Karpas-422 (cell line): ENCODE results near the gene OR10H4. TPM values are rescaled to one million over a fixed set of nuclear protein-coding genes. Genes with fewer than 3 reads are reported as not detected.
"Not testable (repeated sequence)": the region's sequence is repeated elsewhere in the genome, so short reads cannot be mapped to it uniquely, and the experiment has no call there.

ENCODE experiments used
- DNase-seq: peaks from one replicate; pipeline ENCODE4 v3.0.0-alpha.2; 2015
- H2AFZ ChIP-seq: fragments of 200-600 bp; sonication (generic); 2 replicates; pipeline ENCODE4 v1.6.1; 2014; ENCODE audit warnings: antibody characterized with exemption, low read length, mixed read lengths
- H3K27ac ChIP-seq: fragments of 200-600 bp; sonication (generic); 2 replicates; pipeline ENCODE4 v1.5.1; 2014; ENCODE audit warnings: mild to moderate bottlenecking, low read length, moderate library complexity
- H3K27me3 ChIP-seq: fragments of 200-600 bp; sonication (generic); 2 replicates; pipeline ENCODE4 v1.6.1; 2014; ENCODE audit warnings: low read length, mixed read lengths
- H3K36me3 ChIP-seq: fragments of 200-600 bp; sonication (generic); 2 replicates; pipeline ENCODE4 v1.6.1; 2014; ENCODE audit warnings: low read length, mixed read lengths; ENCODE audit not compliant: insufficient read depth
- H3K4me1 ChIP-seq: fragments of 200-600 bp; sonication (generic); 2 replicates; pipeline ENCODE4 v1.6.1; 2014; ENCODE audit warnings: mild to moderate bottlenecking, low read length, mixed read lengths
- H3K4me2 ChIP-seq: fragments of 200-600 bp; sonication (generic); 2 replicates; pipeline ENCODE4 v1.6.1; 2014; ENCODE audit warnings: low read length, low read depth, mild to moderate bottlenecking; ENCODE audit not compliant: poor library complexity, severe bottlenecking
- H3K4me3 ChIP-seq: fragments of 200-600 bp; sonication (generic); 2 replicates; pipeline ENCODE4 v1.5.1; 2014; ENCODE audit warnings: mild to moderate bottlenecking, antibody characterized with exemption, low read length, mixed read lengths
- H3K79me2 ChIP-seq: fragments of 200-600 bp; sonication (generic); 2 replicates; pipeline ENCODE4 v1.6.1; 2014; ENCODE audit warnings: mild to moderate bottlenecking, low read length, mixed read lengths
- H3K9ac ChIP-seq: fragments of 200-600 bp; sonication (generic); 2 replicates; pipeline ENCODE4 v1.6.0; 2014; ENCODE audit warnings: low read length
- H3K9me2 ChIP-seq: fragments of 200-600 bp; sonication (generic), shearing (Covaris generic); replicated peaks from 2 replicates; pipeline ENCODE4 v1.6.0; 2014; ENCODE audit warnings: mild to moderate bottlenecking, low read length, moderate library complexity; ENCODE audit not compliant: insufficient read depth
- H3K9me3 ChIP-seq: fragments of 300-700, 200-600 bp; sonication (generic); 2 replicates; pipeline ENCODE4 v1.6.1; 2014; ENCODE audit warnings: low read length, mixed read lengths
- H4K20me1 ChIP-seq: fragments of 200-600 bp; sonication (generic); 2 replicates; pipeline ENCODE4 v1.6.1; 2014; ENCODE audit warnings: mild to moderate bottlenecking, antibody characterized with exemption, low read length, low read depth; ENCODE audit not compliant: insufficient read depth
- total RNA-seq: library from RNA; depleted of rRNA; stranded (reverse); fragments of >200 nt; shearing (Covaris generic); gene quantifications from 2 replicates; pipeline ENCODE4 v1.2.3, GENCODE V29; 2014; ENCODE audit warnings: low replicate concordance; rRNA removed

Gene OR10H4
- total RNA-seq, result not detected in 2 replicates

GRCh38 chr19:15948223-15949058 is at the start of gene OR10H4:
TSS of gene OR10H4 (plus strand) at chr19:15949008. CDS start at chr19:15949008, 0 bp downstream.
- Histone ChIP-seq H3K4me2 (no peak within 1 kb of the TSS), H3K4me1 (no peaks in the 10 kb centered on the region), H3K27ac (no peak within 1 kb of the TSS), H2AFZ (no peak within 1 kb of the TSS), H3K27me3 (no peaks in the 10 kb centered on the region), H3K9me2 (no peaks in the 10 kb centered on the region), H4K20me1 (no peaks in the 10 kb centered on the region), H3K36me3 (no peaks in the 10 kb centered on the region), H3K9me3 (no peaks in the 10 kb centered on the region), H3K4me3 (no peak within 1 kb of the TSS), H3K9ac (no peak within 1 kb of the TSS), H3K79me2 (no peaks in the 10 kb centered on the region)
- DNase-seq, result no peak

GRCh38 chr19:15899561-15899960 is 49.2 kb upstream of the OR10H4 start:
- H3K9me3 ChIP-seq, H3K36me3 ChIP-seq, H4K20me1 ChIP-seq, DNase-seq, H3K9ac ChIP-seq, H3K27me3 ChIP-seq, H3K9me2 ChIP-seq, H3K27ac ChIP-seq, H2AFZ ChIP-seq, H3K79me2 ChIP-seq, H3K4me3 ChIP-seq, H3K4me2 ChIP-seq, H3K4me1 ChIP-seq: not testable (repeated sequence)

GRCh38 chr19:15900032-15900431 is 48.8 kb upstream of the OR10H4 start:
- not testable (repeated sequence) for DNase-seq, H3K36me3 ChIP-seq, H3K4me1 ChIP-seq, H3K27ac ChIP-seq, H3K9ac ChIP-seq, H3K4me2 ChIP-seq, H3K4me3 ChIP-seq, H3K27me3 ChIP-seq, H3K79me2 ChIP-seq, H2AFZ ChIP-seq, H4K20me1 ChIP-seq, H3K9me3 ChIP-seq, H3K9me2 ChIP-seq

- Histone ChIP-seq H3K4me3 (no peak overlapping the region), H3K9ac (no peak overlapping the region), H3K4me1 (no peaks in the 10 kb centered on the region), H3K79me2 (no peaks in the 10 kb centered on the region), H2AFZ (no peak overlapping the region), H3K4me2 (no peak overlapping the region), H3K27ac (no peak overlapping the region), H3K9me3 (no peaks in the 10 kb centered on the region), H3K27me3 (no peaks in the 10 kb centered on the region), H3K36me3 (no peaks in the 10 kb centered on the region), H4K20me1 (no peaks in the 10 kb centered on the region), H3K9me2 (no peaks in the 10 kb centered on the region)
- DNase-seq, result no peak
Observed at GRCh38 chr19:15900504-15900903, 48.3 kb upstream of the OR10H4 start.

GRCh38 chr19:15902254-15902653 is 46.6 kb upstream of the OR10H4 start:
- no peak overlapping the region for H2AFZ ChIP-seq
- no peaks in the 10 kb centered on the region for H3K9me2 ChIP-seq
- H3K9me3 ChIP-seq, result no peaks in the 10 kb centered on the region
- no peaks in the 10 kb centered on the region for H3K4me1 ChIP-seq
- H4K20me1 ChIP-seq, result no peaks in the 10 kb centered on the region
- H3K79me2 ChIP-seq, result no peaks in the 10 kb centered on the region
- no peak overlapping the region for H3K4me3 ChIP-seq
- H3K36me3 ChIP-seq, result no peaks in the 10 kb centered on the region
- H3K27ac ChIP-seq, result no peak overlapping the region
- no peak overlapping the region for H3K9ac ChIP-seq
- H3K27me3 ChIP-seq, result no peaks in the 10 kb centered on the region
- no peak for DNase-seq
- no peak overlapping the region for H3K4me2 ChIP-seq

GRCh38 chr19:15902898-15903297 is 45.9 kb upstream of the OR10H4 start:
- not testable (repeated sequence) for H3K27me3 ChIP-seq, H3K4me3 ChIP-seq, H4K20me1 ChIP-seq, H3K4me2 ChIP-seq, H3K27ac ChIP-seq, H3K9me3 ChIP-seq, H3K79me2 ChIP-seq, DNase-seq, H2AFZ ChIP-seq, H3K36me3 ChIP-seq, H3K4me1 ChIP-seq, H3K9ac ChIP-seq, H3K9me2 ChIP-seq

- no peaks in the 10 kb centered on the region for H4K20me1 ChIP-seq
- H3K27me3 ChIP-seq, result no peaks in the 10 kb centered on the region
- no peak overlapping the region for H3K4me3 ChIP-seq
- no peaks in the 10 kb centered on the region for H3K9me2 ChIP-seq
- no peak overlapping the region for H3K4me2 ChIP-seq
- H3K4me1 ChIP-seq, result no peaks in the 10 kb centered on the region
- no peaks in the 10 kb centered on the region for H3K79me2 ChIP-seq
- H2AFZ ChIP-seq, result no peak overlapping the region
- no peak for DNase-seq
- no peaks in the 10 kb centered on the region for H3K36me3 ChIP-seq
- H3K9ac ChIP-seq, result no peak overlapping the region
- no peak overlapping the region for H3K27ac ChIP-seq
- H3K9me3 ChIP-seq, result no peaks in the 10 kb centered on the region
Observed at GRCh38 chr19:15905026-15905425, 43.8 kb upstream of the OR10H4 start.

- Histone ChIP-seq H3K79me2 (no peaks in the 10 kb centered on the region), H3K9me2 (no peaks in the 10 kb centered on the region), H3K9ac (no peak overlapping the region), H3K9me3 (no peaks in the 10 kb centered on the region; the same call in 1 of the 2 replicates), H3K4me3 (no peak overlapping the region), H3K27me3 (no peaks in the 10 kb centered on the region), H3K27ac (no peak overlapping the region), H3K36me3 (no peaks in the 10 kb centered on the region), H2AFZ (no peak overlapping the region), H3K4me1 (no peaks in the 10 kb centered on the region), H4K20me1 (no peaks in the 10 kb centered on the region), H3K4me2 (no peak overlapping the region)
- DNase-seq, result no peak
Observed at GRCh38 chr19:15911599-15912235, 37.1 kb upstream of the OR10H4 start.
